Mesenchymal stem cell (in vitro differentiated cells and primary cell): ENCODE measurements around the gene ATPAF1.
"Not testable (repeated sequence)": the region's sequence is repeated elsewhere in the genome, so short reads cannot be mapped to it uniquely, and the experiment has no call there.

Experiments used
- DNase-seq: peaks from one replicate; pipeline ENCODE4 v3.0.0-alpha.2; 2013
- H2AFZ ChIP-seq: one replicate; pipeline ENCODE4 v1.6.1; 2013; ENCODE audit warnings: low read depth, mild to moderate bottlenecking, control low read depth, inconsistent platforms, low read length, moderate library complexity
- H2AK5ac ChIP-seq: 2 replicates; pipeline ENCODE4 v1.6.1; 2013; ENCODE audit warnings: low read length, moderate library complexity, mild to moderate bottlenecking, inconsistent platforms; ENCODE audit not compliant: severe bottlenecking
- H2BK120ac ChIP-seq: one replicate; pipeline ENCODE4 v1.6.1; 2013; ENCODE audit warnings: low read depth, mild to moderate bottlenecking, inconsistent platforms, low read length, moderate library complexity
- H2BK12ac ChIP-seq, 2 experiments: one replicate each; pipeline ENCODE4 v1.6.1; 2013; ENCODE audit warnings: inconsistent platforms in 2 of 2, low read length in 2 of 2, mild to moderate bottlenecking in 2 of 2, moderate library complexity in 2 of 2, control low read depth in 1 of 2
- H2BK15ac ChIP-seq: one replicate; pipeline ENCODE4 v1.6.1; 2013; ENCODE audit warnings: mild to moderate bottlenecking, low read depth, inconsistent platforms; ENCODE audit not compliant: poor library complexity, severe bottlenecking
- H2BK5ac ChIP-seq: 2 replicates; pipeline ENCODE4 v1.6.1; 2013; ENCODE audit warnings: low read depth, mild to moderate bottlenecking, low read length, control low read depth, inconsistent platforms; ENCODE audit not compliant: poor library complexity, severe bottlenecking
- H3K14ac ChIP-seq, 2 experiments: one replicate each; pipeline ENCODE4 v1.6.1; 2013; ENCODE audit warnings: inconsistent platforms in 2 of 2, low read length in 2 of 2, control low read depth in 1 of 2, mild to moderate bottlenecking in 1 of 2, moderate library complexity in 1 of 2
- H3K18ac ChIP-seq, 2 experiments: one replicate each; pipeline ENCODE4 v1.6.1; 2013; ENCODE audit warnings: inconsistent platforms in 2 of 2, low read length in 2 of 2, control low read depth in 1 of 2, low read depth in 1 of 2, mild to moderate bottlenecking in 1 of 2
- H3K23ac ChIP-seq, 2 experiments: one replicate each; pipeline ENCODE4 v1.6.1; 2013; ENCODE audit warnings: inconsistent platforms in 2 of 2, low read length in 2 of 2, mild to moderate bottlenecking in 2 of 2, moderate library complexity in 2 of 2, control low read depth in 1 of 2
- H3K27ac ChIP-seq: 2 replicates; pipeline ENCODE4 v1.5.1; 2013; ENCODE audit warnings: mild to moderate bottlenecking, moderate library complexity, low read length, control low read depth, inconsistent platforms; ENCODE audit not compliant: poor library complexity, severe bottlenecking
- H3K27me3 ChIP-seq, 2 experiments: 2 replicates each; pipeline versions ENCODE4 v1.6.1 to v1.7.0; 2013; ENCODE audit warnings: low read length in 2 of 2, mild to moderate bottlenecking in 2 of 2, moderate library complexity in 2 of 2, control low read depth in 1 of 2, inconsistent platforms in 1 of 2; ENCODE audit not compliant: control insufficient read depth in 1 of 2, insufficient read depth in 1 of 2
- H3K36me3 ChIP-seq, 2 experiments: 2 replicates each; pipeline versions ENCODE4 v1.6.1 to v1.7.0; 2013; ENCODE audit warnings: low read length in 2 of 2, control low read depth in 1 of 2, inconsistent platforms in 1 of 2, low read depth in 1 of 2, mild to moderate bottlenecking in 1 of 2; ENCODE audit not compliant: insufficient read depth in 2 of 2, control insufficient read depth in 1 of 2
- H3K4ac ChIP-seq, 2 experiments: one replicate each; pipeline ENCODE4 v1.6.1; 2013; ENCODE audit warnings: inconsistent platforms in 2 of 2, low read length in 2 of 2, mild to moderate bottlenecking in 2 of 2, moderate library complexity in 2 of 2, control low read depth in 1 of 2, low read depth in 1 of 2
- H3K4me1 ChIP-seq: 2 replicates; pipeline ENCODE4 v1.6.1; 2013; ENCODE audit warnings: low read depth, low read length, control low read depth; ENCODE audit not compliant: control insufficient read depth, insufficient read depth
- H3K4me2 ChIP-seq: 2 replicates; pipeline ENCODE4 v1.6.1; 2013; ENCODE audit warnings: low read length, mild to moderate bottlenecking, inconsistent platforms; ENCODE audit not compliant: poor library complexity, severe bottlenecking
- H3K4me3 ChIP-seq, 2 experiments: 2 replicates each; pipeline versions ENCODE4 v1.5.1 to v1.7.0; 2013; ENCODE audit warnings: low read length in 2 of 2, mild to moderate bottlenecking in 2 of 2, control low read depth in 1 of 2, low read depth in 1 of 2; ENCODE audit not compliant: insufficient read depth in 1 of 2
- H3K79me1 ChIP-seq: replicated peaks from 2 replicates; pipeline ENCODE4 v1.6.1; 2013; ENCODE audit warnings: mild to moderate bottlenecking, control low read depth, low read length, inconsistent platforms; ENCODE audit not compliant: poor library complexity, severe bottlenecking
- H3K9ac ChIP-seq: 2 replicates; pipeline ENCODE4 v1.7.0; 2013; ENCODE audit warnings: mild to moderate bottlenecking, low read length, moderate library complexity
- H3K9me3 ChIP-seq: 2 replicates; pipeline ENCODE4 v1.7.0; 2013; ENCODE audit warnings: mild to moderate bottlenecking, low read length; ENCODE audit not compliant: control insufficient read depth
- H4K8ac ChIP-seq: one replicate; pipeline ENCODE4 v1.6.1; 2013; ENCODE audit warnings: inconsistent platforms, mild to moderate bottlenecking, low read length, moderate library complexity
- H4K91ac ChIP-seq: one replicate; pipeline ENCODE4 v1.6.1; 2013; ENCODE audit warnings: mild to moderate bottlenecking, low read length, inconsistent platforms
- WGBS: methylation state at CpG from one replicate; pipeline ENCODE4 v1.1.7; 2013; ENCODE audit warnings: mixed read lengths; 5-methylcytosine and 5-hydroxymethylcytosine counted together

The ATPAF1 gene

GRCh38 chr1:46694676-46695075 lies 26.5 kb upstream of the ATPAF1 start:
- not testable (repeated sequence) for H3K4me1 ChIP-seq, H2BK15ac ChIP-seq, H3K4me2 ChIP-seq, H2AK5ac ChIP-seq, H3K27ac ChIP-seq, H4K8ac ChIP-seq, H2AFZ ChIP-seq, H2BK120ac ChIP-seq, H3K27me3 ChIP-seq, H2BK5ac ChIP-seq, H3K9ac ChIP-seq, DNase-seq, H4K91ac ChIP-seq, H3K23ac ChIP-seq, H2BK12ac ChIP-seq, H3K4me3 ChIP-seq, H3K9me3 ChIP-seq, H3K14ac ChIP-seq, H3K18ac ChIP-seq, H3K4ac ChIP-seq
- H3K79me1 ChIP-seq = peaks cover 25% of the 10 kb centered on the region
- 94% methylated on average over 2 of the region's 4 CpGs for WGBS
- H3K36me3 ChIP-seq = peaks cover 5 to 72% of the 10 kb centered on the region in 2 experiments

DNA sequence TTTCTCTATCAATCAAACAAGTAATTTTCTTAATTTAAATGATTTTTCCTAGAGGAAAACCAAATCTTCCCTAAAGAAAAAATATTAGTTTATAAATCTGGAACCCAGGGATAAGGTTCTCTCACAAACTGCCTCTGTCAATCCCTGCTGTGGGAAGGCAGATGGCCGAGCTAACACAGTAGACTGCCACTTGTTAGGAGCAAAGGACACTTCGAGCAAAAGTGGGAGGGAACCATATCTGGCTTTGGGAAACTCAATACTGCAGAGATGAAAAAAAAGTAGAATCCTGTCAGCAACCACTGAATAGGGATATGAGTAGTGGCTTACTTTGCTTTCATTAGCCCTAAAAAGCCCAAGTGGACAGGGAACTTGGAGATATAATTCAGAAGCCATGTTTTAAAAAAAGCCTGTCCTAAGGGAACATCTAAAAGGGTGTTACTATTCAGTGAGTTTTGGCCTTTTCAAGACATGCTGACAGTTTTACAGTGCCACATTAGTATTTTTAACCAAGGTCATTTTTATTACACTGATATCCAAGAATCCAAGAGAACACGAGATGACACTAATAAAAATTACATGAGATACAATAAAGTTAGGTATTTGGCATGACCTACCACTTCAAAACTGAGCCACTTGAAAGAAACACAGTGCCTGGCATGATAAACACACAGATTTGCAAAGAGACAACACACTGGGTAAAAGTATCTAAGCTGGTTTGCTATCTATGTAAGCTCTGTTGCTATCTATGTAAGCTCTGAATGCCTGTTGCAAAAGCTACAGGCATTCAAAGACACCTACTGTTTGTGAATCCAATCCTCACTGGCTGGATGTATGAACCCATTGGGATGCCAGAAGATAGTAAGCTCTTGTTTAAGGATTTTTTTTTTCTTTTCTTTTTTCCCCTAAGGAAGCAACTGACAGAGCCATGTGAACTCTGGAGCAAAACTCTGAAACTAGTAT lies 24.9 kb upstream of the ATPAF1 start:
- no peak overlapping the region for H3K23ac ChIP-seq
- H3K4me3 ChIP-seq = no peak overlapping the region
- H2BK12ac ChIP-seq = no peak overlapping the region
- H3K27me3 ChIP-seq = no peaks in the 10 kb centered on the region
- H3K36me3 ChIP-seq = peaks cover 6 to 75% of the 10 kb centered on the region in 2 experiments
- H2BK15ac ChIP-seq = no peak overlapping the region
- no peak overlapping the region for H2AK5ac ChIP-seq
- no peak overlapping the region for H3K27ac ChIP-seq
- DNase-seq = no peak
- H4K91ac ChIP-seq = no peak overlapping the region
- no peak overlapping the region for H4K8ac ChIP-seq
- no peak overlapping the region for H3K4ac ChIP-seq
- H3K14ac ChIP-seq = no peak overlapping the region
- H3K79me1 ChIP-seq = peaks cover 23% of the 10 kb centered on the region
- H3K9ac ChIP-seq = no peak overlapping the region
- H2BK120ac ChIP-seq = no peak overlapping the region
- no peak overlapping the region for H3K4me2 ChIP-seq
- no peak overlapping the region for H2BK5ac ChIP-seq
- H3K9me3 ChIP-seq = no peaks in the 10 kb centered on the region
- H2AFZ ChIP-seq = no peak overlapping the region
- WGBS = 97% methylated on average over 2 of the region's 3 CpGs
- no peak overlapping the region for H3K18ac ChIP-seq
- H3K4me1 ChIP-seq = no peaks in the 10 kb centered on the region

DNA sequence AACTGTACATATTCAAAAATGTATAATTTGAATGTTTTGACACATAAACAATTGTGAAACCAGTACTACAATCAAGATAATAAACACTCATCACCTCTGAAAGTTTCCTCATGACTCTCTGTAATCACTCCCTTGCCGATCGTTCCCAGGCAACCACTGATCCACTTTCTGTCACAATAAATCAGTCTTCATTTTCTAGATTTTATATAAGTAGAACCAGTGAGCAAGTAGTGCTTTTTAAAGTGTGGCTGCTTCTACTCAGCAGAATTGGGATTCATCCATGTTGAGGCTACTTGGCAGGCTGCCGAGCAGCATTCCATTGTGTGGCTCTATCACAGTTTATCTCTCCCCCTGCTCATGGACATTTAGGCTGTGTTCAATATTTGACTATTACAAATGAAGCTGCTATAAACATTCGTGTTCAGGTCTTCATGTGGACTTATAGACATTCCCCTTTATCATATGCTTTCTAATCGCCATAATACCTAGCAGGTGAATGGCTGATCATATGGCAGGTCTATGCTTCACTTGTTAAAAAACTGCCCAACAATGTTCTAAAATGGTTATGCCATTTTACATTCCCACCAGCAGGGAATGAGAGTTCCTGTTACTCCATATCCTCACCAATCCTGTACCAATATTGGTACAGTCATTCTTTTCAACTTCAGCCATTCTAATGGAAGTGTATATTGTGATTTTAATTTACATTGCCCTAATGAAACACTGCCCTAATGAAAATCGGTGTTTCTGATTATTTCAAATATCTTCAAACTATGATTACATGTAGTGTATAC lies 24.0 kb upstream of the ATPAF1 start:
- no peak overlapping the region for H2AK5ac ChIP-seq
- no peak overlapping the region for H3K4me2 ChIP-seq
- no peak overlapping the region for H2BK120ac ChIP-seq
- no peak for DNase-seq
- H3K4me3 ChIP-seq = no peak overlapping the region
- H3K9me3 ChIP-seq = no peaks in the 10 kb centered on the region
- H3K79me1 ChIP-seq = peaks cover 21% of the 10 kb centered on the region
- WGBS = 94% methylated on average over 5 of the region's 6 CpGs
- no peak overlapping the region for H3K23ac ChIP-seq
- H4K91ac ChIP-seq = no peak overlapping the region
- H2BK12ac ChIP-seq = no peak overlapping the region
- no peak overlapping the region for H2BK15ac ChIP-seq
- H3K18ac ChIP-seq = no peak overlapping the region
- H2AFZ ChIP-seq = no peak overlapping the region
- no peak overlapping the region for H4K8ac ChIP-seq
- no peak overlapping the region for H2BK5ac ChIP-seq
- H3K36me3 ChIP-seq = peaks cover 11 to 79% of the 10 kb centered on the region in 2 experiments
- no peak overlapping the region for H3K14ac ChIP-seq
- no peaks in the 10 kb centered on the region for H3K4me1 ChIP-seq
- no peak overlapping the region for H3K27ac ChIP-seq
- H3K4ac ChIP-seq = no peak overlapping the region
- H3K27me3 ChIP-seq = no peaks in the 10 kb centered on the region
- H3K9ac ChIP-seq = no peak overlapping the region

DNA sequence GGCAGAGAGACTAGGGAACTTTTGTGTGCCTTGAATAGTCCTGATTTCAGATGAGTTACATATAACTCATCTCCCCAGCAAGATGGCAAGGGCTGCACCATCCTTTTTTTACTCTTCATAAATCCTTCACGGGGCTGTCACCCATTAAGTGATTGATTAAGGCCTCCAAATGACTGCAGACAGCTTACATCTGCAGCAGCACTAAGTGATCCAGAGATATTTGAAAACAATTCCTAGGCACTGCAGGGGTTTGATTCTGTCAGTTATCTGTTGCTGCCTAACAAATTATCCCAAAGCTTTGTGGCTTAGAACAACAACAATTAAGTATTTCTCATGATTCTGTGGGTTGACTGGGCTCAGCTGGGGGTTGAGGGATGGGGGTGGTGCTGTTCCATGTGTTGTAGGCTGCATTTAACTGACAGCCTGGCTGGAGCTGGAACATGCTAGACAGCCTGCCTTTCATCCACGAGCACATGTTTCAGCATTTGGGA lies 22.8 kb upstream of the ATPAF1 start:
- Histone ChIP-seq H3K4me1 (no peaks in the 10 kb centered on the region), H3K23ac (no peak overlapping the region), H3K36me3 (peaks cover 11 to 80% of the 10 kb centered on the region in 2 experiments), H3K4me2 (no peak overlapping the region), H2BK120ac (no peak overlapping the region), H4K91ac (no peak overlapping the region), H2BK12ac (no peak overlapping the region), H3K14ac (no peak overlapping the region), H3K18ac (no peak overlapping the region), H2BK5ac (no peak overlapping the region), H2AK5ac (no peak overlapping the region), H3K79me1 (peaks cover 19% of the 10 kb centered on the region), H3K27me3 (no peaks in the 10 kb centered on the region), H4K8ac (no peak overlapping the region), H3K9me3 (no peaks in the 10 kb centered on the region), H3K4ac (no peak overlapping the region), H3K9ac (no peak overlapping the region), H3K4me3 (no peak overlapping the region), H2AFZ (no peak overlapping the region), H3K27ac (no peak overlapping the region), H2BK15ac (no peak overlapping the region)
- no peak for DNase-seq
- WGBS = 93% methylated on average over 2 of the region's 2 CpGs
